ENCODE results near the gene HOXA2. TPM values are rescaled to one million over a fixed set of nuclear protein-coding genes. Genes with fewer than 3 reads are reported as not detected.

Gene HOXA2
- polyA plus RNA-seq, 3 donors from 2014 or later: not detected

GRCh38 chr7:27091941-27092818, 10.3 kb downstream of the HOXA2 start:
- Mint-ChIP-seq H3K36me3 (no peaks in the 10 kb centered on the region), H3K4me1 (peaks cover 24 to 41% of the 10 kb centered on the region in 2 donors), H3K27ac (no peak overlapping the region), H3K4me3 (no peak overlapping the region), H3K9me3 (peaks cover 0 to 2% (median 0%) of the 10 kb centered on the region in 6 donors), H3K27me3 (ENCODE audit: low read depth in 3 of 3) (peaks cover 20 to 34% (median 27%) of the 10 kb centered on the region in 3 donors)
- no peak for DNase-seq

GRCh38 chr7:27091105-27091504, 11.4 kb downstream of the HOXA2 start:
- Mint-ChIP-seq H3K4me1 (peaks cover 21 to 37% of the 10 kb centered on the region in 2 donors), H3K4me3 (no peak overlapping the region), H3K27ac (no peak overlapping the region), H3K36me3 (no peaks in the 10 kb centered on the region), H3K9me3 (peaks cover 0 to 2% (median 0%) of the 10 kb centered on the region in 6 donors), H3K27me3 (ENCODE audit: low read depth in 3 of 3) (peaks cover 22 to 33% (median 25%) of the 10 kb centered on the region in 3 donors)
- DNase-seq: no peak

GRCh38 chr7:27088002-27088922, 14.2 kb downstream of the HOXA2 start:
- H3K27ac Mint-ChIP-seq: no peak overlapping the region
- H3K4me3 Mint-ChIP-seq: peak overlapping the region in 4 of 5 donors; percentile 22 to 67 (median 50)
- H3K27me3 Mint-ChIP-seq (ENCODE audit: low read depth in 3 of 3): peaks cover 12 to 24% (median 19%) of the 10 kb centered on the region in 3 donors
- H3K9me3 Mint-ChIP-seq: peaks cover 0 to 2% (median 0%) of the 10 kb centered on the region in 6 donors
- no peak for DNase-seq
- H3K36me3 Mint-ChIP-seq: no peaks in the 10 kb centered on the region
- peaks cover 8 to 26% of the 10 kb centered on the region in 2 donors for H3K4me1 Mint-ChIP-seq

GRCh38 chr7:27083646-27084045, 18.8 kb downstream of the HOXA2 start:
- Mint-ChIP-seq H3K36me3 (no peaks in the 10 kb centered on the region), H3K4me1 (peaks cover 12 to 25% of the 10 kb centered on the region in 2 donors), H3K27ac (no peak overlapping the region), H3K4me3 (no peak overlapping the region), H3K9me3 (peaks cover 0 to 2% (median 0%) of the 10 kb centered on the region in 6 donors), H3K27me3 (ENCODE audit: low read depth in 3 of 3) (peaks cover 6 to 8% (median 6%) of the 10 kb centered on the region in 3 donors)
- no peak for DNase-seq

- H3K27me3 Mint-ChIP-seq (ENCODE audit: low read depth in 3 of 3): peaks cover under 1 to 4% (median 3%) of the 10 kb centered on the region in 3 donors
- H3K9me3 Mint-ChIP-seq: no peaks in the 10 kb centered on the region
- H3K4me3 Mint-ChIP-seq: no peak overlapping the region
- no peaks in the 10 kb centered on the region for H3K36me3 Mint-ChIP-seq
- H3K27ac Mint-ChIP-seq: no peak overlapping the region
- DNase-seq: no peak
- H3K4me1 Mint-ChIP-seq: peaks cover 4 to 11% of the 10 kb centered on the region in 2 donors
Observed at GRCh38 chr7:27082171-27082570, 20.3 kb downstream of the HOXA2 start.

GRCh38 chr7:27080844-27081436, 21.5 kb downstream of the HOXA2 start:
- no peak overlapping the region for H3K4me3 Mint-ChIP-seq
- H3K27ac Mint-ChIP-seq: no peak overlapping the region
- no peak for DNase-seq
- H3K4me1 Mint-ChIP-seq: peaks cover 4 to 11% of the 10 kb centered on the region in 2 donors
- peaks cover 0 to 3% (median under 1%) of the 10 kb centered on the region in 3 donors for H3K27me3 Mint-ChIP-seq (ENCODE audit: low read depth in 3 of 3)
- H3K9me3 Mint-ChIP-seq: no peaks in the 10 kb centered on the region
- H3K36me3 Mint-ChIP-seq: no peaks in the 10 kb centered on the region

GRCh38 chr7:27079234-27079975, 23.1 kb downstream of the HOXA2 start:
- Mint-ChIP-seq H3K36me3 (no peaks in the 10 kb centered on the region), H3K27ac (no peak overlapping the region), H3K27me3 (ENCODE audit: low read depth in 3 of 3) (peaks cover 0 to 3% (median 0%) of the 10 kb centered on the region in 3 donors), H3K4me3 (no peak overlapping the region), H3K9me3 (no peaks in the 10 kb centered on the region), H3K4me1 (peaks cover 4 to 11% of the 10 kb centered on the region in 2 donors)
- no peak for DNase-seq

GRCh38 chr7:27078616-27079233, 23.8 kb downstream of the HOXA2 start:
- H3K27ac Mint-ChIP-seq: no peak overlapping the region
- H3K36me3 Mint-ChIP-seq: no peaks in the 10 kb centered on the region
- DNase-seq: no peak
- peaks cover 4 to 6% of the 10 kb centered on the region in 2 donors for H3K4me1 Mint-ChIP-seq
- H3K4me3 Mint-ChIP-seq: no peak overlapping the region
- no peaks in the 10 kb centered on the region for H3K9me3 Mint-ChIP-seq
- peaks cover 0 to 4% (median 3%) of the 10 kb centered on the region in 3 donors for H3K27me3 Mint-ChIP-seq (ENCODE audit: low read depth in 3 of 3)

GRCh38 chr7:27073076-27073475, 29.4 kb downstream of the HOXA2 start:
- Mint-ChIP-seq H3K9me3 (no peaks in the 10 kb centered on the region), H3K27ac (no peak overlapping the region), H3K36me3 (no peaks in the 10 kb centered on the region), H3K4me3 (no peak overlapping the region), H3K27me3 (ENCODE audit: low read depth in 3 of 3) (peaks cover 0 to 13% (median 8%) of the 10 kb centered on the region in 3 donors), H3K4me1 (no peaks in the 10 kb centered on the region)
- no peak for DNase-seq

- no peak overlapping the region for H3K4me3 Mint-ChIP-seq
- peaks cover 0 to 13% (median 8%) of the 10 kb centered on the region in 3 donors for H3K27me3 Mint-ChIP-seq (ENCODE audit: low read depth in 3 of 3)
- no peaks in the 10 kb centered on the region for H3K9me3 Mint-ChIP-seq
- no peak overlapping the region for H3K27ac Mint-ChIP-seq
- no peak for DNase-seq
- no peaks in the 10 kb centered on the region for H3K36me3 Mint-ChIP-seq
- H3K4me1 Mint-ChIP-seq: no peaks in the 10 kb centered on the region
Observed at GRCh38 chr7:27071622-27072390, 30.7 kb downstream of the HOXA2 start.

GRCh38 chr7:27068259-27068658, 34.2 kb downstream of the HOXA2 start:
- H3K27me3 Mint-ChIP-seq (ENCODE audit: low read depth in 3 of 3): peaks cover 2 to 9% (median 7%) of the 10 kb centered on the region in 3 donors
- H3K9me3 Mint-ChIP-seq: no peaks in the 10 kb centered on the region
- H3K27ac Mint-ChIP-seq: no peak overlapping the region
- no peak for DNase-seq
- H3K36me3 Mint-ChIP-seq: no peaks in the 10 kb centered on the region
- no peaks in the 10 kb centered on the region for H3K4me1 Mint-ChIP-seq
- H3K4me3 Mint-ChIP-seq: no peak overlapping the region

GRCh38 chr7:27066148-27066547, 36.3 kb downstream of the HOXA2 start:
- no peak overlapping the region for H3K4me3 Mint-ChIP-seq
- H3K4me1 Mint-ChIP-seq: no peaks in the 10 kb centered on the region
- H3K36me3 Mint-ChIP-seq: no peaks in the 10 kb centered on the region
- DNase-seq: no peak
- peaks cover 2 to 7% (median 4%) of the 10 kb centered on the region in 3 donors for H3K27me3 Mint-ChIP-seq (ENCODE audit: low read depth in 3 of 3)
- H3K27ac Mint-ChIP-seq: no peak overlapping the region
- H3K9me3 Mint-ChIP-seq: no peaks in the 10 kb centered on the region
